HG02678 (cell line): Measurements from ENCODE around the gene SDSL.

Experiments used
- ATAC-seq: cut with Tn5 transposase; IDR thresholded peaks from one replicate; pipeline ENCODE4 v1.9.1; 2021; ENCODE audit warnings: mild to moderate bottlenecking, moderate library complexity; ENCODE audit not compliant: unreplicated experiment

The SDSL gene

GRCh38 chr12:113418213-113418879 is 3.8 kb upstream of the SDSL start:
- no peak for ATAC-seq

GRCh38 chr12:113420996-113421595 is 1.1 kb upstream of the SDSL start:
- ATAC-seq: no peak

DNA sequence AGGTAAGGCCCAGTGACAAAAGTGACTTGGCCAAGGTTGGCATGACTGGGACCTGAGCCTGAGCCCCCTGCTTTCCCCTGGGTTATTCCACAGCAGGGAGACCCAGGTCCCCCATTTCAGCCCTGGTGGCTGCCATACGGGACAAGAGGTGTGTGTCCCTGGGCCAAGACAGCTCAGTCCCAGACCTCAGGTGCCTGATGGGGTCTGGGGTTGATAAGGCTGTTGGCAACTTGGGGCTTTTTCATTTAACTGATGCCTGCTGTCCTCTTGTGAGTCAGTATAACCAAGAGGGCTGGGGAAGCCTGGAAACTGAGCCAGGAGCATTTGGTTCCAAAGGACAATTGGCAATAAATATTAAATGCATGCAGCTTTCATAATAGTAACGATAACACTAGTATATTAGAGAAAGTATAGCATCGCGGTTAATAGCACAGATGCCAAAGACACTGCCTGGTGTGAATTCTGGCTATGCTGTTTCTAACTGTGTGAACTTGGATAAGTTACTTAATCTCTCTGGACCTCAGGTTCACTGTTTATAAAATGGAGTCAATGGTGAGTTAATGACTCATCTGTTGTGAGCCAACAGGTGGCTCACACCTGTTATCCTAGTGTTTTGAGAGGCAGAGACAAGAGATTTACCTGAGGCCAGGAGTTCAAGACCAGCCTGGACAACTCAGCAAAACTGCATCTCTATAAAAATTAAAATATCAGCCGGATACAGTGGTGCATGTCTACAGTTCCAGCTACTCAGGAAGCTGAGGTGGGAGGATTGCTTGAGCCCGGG is 898 bp downstream of the SDSL start:
- ATAC-seq: no peak

GRCh38 chr12:113424456-113424855 is 2.3 kb downstream of the SDSL start:
- ATAC-seq: no peak

- no peak for ATAC-seq
Observed at GRCh38 chr12:113424915-113425823, 3.0 kb downstream of the SDSL start.

DNA sequence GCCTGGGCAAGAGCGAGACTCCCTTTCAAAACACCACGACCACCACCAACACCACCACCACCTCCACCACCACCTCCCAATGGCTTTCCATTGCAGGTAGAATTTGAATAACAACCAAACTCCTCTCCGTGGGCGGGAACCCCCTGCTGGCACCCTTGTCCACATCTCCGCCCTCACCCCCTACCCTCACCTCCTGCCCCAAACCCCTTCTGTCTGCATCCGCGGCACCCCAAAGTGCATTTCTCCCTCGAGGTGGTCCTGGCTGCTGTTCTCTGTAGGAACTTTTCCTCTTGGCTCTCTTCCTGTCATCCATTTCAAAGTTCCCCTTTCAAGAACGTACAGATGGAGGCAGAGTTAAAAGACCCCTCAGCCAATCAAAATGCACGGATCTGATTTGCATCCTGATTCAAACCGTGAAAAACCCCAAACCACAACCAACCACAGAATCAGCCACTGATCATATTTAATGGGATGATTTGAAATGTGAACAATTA is 3.8 kb downstream of the SDSL start:
- no peak for ATAC-seq

GRCh38 chr12:113427882-113428281 is 5.7 kb downstream of the SDSL start:
- ATAC-seq: no peak

DNA sequence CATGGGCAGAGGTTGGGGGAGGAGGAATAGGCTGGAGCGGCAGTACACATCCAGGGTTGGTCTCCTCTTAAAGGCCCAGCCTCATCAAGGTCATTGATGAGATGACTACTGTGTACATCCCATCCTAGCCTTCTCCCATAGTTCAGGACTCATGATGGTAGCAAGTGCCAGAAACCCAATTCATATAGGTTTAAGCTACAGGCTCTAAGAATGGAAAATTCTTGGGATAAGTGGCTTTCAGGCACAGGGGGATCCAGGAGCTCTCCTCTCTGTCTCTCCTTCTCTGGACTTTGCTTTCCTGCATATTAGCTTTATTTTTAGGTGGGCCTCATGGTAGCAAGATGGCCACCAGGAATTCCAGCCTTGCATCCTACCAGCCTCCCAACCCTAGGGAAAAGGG is 6.3 kb downstream of the SDSL start:
- no peak for ATAC-seq

DNA sequence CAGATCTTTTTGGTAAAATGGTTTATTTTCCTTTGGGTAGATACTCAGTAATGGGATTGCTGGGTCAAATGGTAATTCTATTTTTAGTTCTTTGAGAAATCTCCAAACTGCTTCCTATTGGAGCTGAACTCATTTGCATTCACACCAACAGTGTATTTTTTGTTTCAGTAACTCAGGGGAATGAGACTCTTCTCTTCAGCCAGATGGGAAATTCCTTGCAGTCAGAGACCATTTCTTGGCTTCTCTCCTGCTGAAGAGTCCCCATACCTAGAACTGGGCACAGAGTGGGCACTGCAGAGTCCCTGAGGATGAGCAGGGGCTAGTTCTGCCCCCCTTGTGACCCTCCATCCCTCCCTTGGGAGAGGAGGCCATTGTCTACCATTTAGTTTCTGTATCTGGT is 10.8 kb downstream of the SDSL start:
- ATAC-seq: no peak

DNA sequence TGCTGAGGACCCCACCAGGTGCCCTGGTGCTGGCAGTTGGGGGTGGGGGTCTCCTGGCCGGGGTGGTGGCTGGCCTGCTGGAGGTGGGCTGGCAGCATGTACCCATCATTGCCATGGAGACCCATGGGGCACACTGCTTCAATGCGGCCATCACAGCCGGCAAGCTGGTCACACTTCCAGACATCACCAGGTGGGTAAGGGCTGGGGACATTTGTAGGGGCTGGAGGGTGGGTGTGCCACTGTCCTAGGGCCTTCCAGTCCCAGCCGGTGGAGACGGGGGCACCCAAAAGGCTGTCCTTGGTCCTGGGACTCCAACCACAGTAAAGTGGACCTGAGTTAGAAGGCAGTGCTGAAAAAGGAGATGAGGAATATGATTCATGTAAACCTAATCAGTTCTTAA is 13.2 kb downstream of the SDSL start:
- no peak for ATAC-seq

DNA sequence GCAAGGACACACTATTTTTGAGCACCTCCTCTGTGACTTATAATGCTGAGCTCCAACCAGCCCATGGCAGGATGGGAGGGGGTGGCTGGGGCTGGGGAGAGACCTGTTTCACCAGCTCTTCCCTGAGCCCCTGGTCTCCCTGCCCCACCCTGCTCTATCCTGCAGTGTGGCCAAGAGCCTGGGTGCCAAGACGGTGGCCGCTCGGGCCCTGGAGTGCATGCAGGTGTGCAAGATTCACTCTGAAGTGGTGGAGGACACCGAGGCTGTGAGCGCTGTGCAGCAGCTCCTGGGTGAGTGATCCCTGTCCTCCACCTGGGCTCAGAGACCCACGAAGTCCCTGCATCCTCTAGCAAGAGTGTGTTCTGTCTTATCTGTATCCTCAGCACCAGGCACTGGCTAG is 14.4 kb downstream of the SDSL start:
- no peak for ATAC-seq

DNA sequence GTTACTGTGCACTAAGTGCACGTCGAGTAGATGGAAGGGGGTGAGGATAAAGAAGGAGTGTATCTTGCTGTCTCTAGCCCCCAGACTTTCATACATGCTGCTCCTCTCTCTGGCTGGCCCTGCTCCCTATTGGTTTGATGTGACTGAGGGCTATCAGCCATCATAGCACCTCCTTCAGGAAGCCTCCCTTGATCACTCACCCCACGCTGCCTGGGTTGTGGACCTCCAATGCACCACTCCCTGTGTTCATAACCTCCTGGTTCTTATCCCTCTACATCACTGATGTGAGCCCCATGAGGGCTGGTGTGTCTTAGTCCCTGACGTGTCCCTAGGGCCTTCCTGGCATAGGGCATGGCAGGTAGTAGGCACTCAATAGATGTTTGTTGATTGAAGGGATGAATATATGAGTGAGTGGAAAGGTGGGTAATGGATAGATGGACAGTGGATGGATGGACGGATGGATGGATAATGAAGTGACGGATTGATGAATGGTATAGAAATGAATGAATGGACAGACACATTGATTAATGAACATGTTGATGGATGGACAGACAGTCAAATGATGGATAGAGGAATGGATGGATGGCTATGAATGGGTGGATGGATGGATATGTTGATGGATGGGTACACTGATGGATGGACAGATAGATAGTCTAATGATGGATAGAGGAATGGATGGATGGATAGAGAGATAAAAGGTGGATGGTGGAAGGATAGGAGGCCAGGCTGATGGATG is 15.0 kb downstream of the SDSL start:
- ATAC-seq: no peak

GRCh38 chr12:113437729-113438100 is 15.5 kb downstream of the SDSL start:
- ATAC-seq: no peak

DNA sequence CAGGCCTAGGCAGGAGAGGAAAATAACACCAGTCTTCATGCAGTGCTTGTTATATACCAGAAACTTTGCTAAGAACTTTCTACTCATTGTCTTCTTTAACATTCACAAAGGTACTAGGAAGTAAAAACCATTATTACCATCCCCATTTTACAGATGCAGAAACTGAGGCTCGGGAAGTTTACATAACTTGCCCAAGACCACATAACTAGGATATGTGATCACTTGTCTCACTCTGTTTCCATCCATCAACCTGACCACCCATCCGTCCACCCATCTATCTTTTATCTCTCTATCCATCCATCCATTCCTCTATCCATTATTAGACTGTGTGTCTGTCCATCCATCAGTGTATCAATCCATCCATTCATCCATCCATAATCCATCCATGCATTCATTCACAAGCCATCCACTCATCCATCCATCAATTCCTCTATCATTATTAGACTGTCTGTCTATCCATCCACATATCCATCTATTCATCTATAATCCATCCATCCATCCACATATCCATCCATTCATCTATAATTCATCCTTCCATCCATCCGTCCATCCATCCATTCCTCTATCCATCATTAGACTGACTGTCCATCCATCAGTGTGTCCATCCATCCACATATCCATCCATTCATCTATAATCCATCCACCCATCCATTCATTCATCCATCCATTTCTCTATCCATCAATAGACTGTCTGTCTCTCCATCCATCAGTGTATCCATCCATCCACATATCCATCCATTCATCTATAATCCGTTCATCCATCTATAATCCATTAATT is 16.5 kb downstream of the SDSL start:
- no peak for ATAC-seq

DNA sequence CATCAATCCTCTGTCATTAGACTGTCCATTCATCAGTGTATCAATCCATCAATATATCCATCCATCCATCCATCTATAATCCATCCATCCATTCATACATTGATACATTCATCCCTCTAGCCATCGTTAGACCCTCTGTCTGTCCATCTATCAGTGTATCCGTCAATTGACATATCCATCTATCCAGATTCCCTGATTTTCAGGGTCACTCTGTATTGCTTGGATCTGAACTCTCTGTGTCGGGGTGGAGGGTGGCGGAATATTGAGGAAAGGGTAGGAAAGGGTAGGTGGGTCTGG is 17.1 kb downstream of the SDSL start:
- no peak for ATAC-seq

DNA sequence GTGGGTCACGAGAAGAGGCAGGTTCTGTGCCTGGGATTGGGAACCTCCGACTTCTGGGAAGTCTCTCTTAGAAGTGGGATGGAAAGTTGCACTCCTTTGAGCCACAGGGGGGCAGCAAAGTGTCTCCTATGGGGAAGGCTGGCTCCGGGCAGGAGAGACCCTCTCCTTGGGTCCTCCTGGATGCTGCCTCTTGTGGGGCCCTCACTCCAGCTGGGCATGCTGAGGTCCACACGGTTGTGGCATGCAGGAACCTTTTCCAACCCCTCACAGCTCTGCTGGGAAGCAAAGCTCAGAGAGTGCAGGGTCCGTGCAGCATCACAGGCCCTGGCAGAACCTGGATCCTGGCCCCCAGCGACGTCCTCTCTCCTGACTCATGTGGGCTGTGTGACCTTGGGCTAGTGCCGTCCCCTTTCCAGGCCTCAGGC is 17.4 kb downstream of the SDSL start:
- ATAC-seq: no peak

DNA sequence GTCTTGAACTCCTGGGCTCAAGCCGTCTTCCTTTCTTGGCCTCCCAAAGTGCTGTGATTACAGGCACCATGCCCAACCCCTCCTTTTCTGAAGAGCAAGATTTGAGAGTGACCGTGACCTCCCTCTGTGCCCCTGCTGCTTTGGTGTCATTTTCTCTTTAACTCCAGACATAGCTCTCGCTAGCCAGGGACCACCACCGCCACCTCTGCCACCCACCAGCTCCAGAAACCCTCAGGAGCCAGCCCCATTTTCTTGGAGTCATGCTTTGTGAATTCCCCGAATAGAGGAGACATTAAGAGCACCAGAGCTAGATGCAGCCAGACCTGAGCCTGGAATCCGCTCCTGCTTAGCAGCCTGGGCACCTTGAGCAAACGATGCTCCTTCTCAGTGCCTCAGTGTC is 18.2 kb downstream of the SDSL start:
- no peak for ATAC-seq

GRCh38 chr12:113440947-113441782 is 19.0 kb downstream of the SDSL start:
- ATAC-seq: no peak

DNA sequence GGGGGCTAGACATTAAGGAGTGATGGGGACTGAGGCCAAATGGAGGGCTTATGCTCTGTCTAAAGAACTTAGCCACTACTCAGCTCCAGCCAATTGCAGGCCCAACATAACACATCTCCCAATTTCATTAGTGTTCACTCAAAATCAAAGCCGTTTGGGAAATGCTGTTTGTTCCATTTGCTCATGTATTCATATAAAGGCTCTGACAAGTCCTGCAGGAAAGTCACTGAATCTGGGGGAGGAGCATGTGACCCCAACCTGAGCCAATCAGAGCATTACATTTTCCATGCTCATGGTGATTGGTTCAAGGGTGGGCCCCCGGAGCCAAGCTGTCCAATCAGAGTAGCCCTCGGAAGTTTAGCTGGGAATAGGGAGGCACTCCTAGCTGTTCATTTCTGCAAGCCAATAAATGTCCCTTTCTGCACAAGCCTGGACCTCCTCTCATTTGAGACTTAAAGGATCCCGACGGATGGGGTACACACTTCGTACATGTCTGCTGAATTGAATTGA is 20.9 kb downstream of the SDSL start:
- no peak for ATAC-seq
